GM12872 (cell line): ENCODE results near the gene NOTCH2.
A peak's percentile ranks its signal among the peaks of the same experiment; 100 is the strongest.

ENCODE experiments used
- CTCF ChIP-seq: IDR thresholded peaks from 3 replicates; pipeline ENCODE4 v1.5.1; 2011; ENCODE audit warnings: low read depth, mild to moderate bottlenecking, low read length, moderate library complexity; ENCODE audit not compliant: insufficient read depth

NOTCH2 gene

GRCh38 chr1:119873135-119874015, 196.1 kb downstream of the NOTCH2 start:
- TF ChIP-seq CTCF, result no peak

- TF ChIP-seq CTCF, result no peak
Observed at GRCh38 chr1:119871881-119872280, 197.6 kb downstream of the NOTCH2 start.

- peak; percentile 95 for TF ChIP-seq CTCF
Observed at GRCh38 chr1:119870917-119871596, 198.4 kb downstream of the NOTCH2 start.

GRCh38 chr1:119869995-119870394, 199.5 kb downstream of the NOTCH2 start:
- no peak for TF ChIP-seq CTCF

GRCh38 chr1:119868176-119868575, 201.3 kb downstream of the NOTCH2 start:
- no peak for TF ChIP-seq CTCF

GRCh38 chr1:119866451-119866850, 203.0 kb downstream of the NOTCH2 start:
- no peak for TF ChIP-seq CTCF

- TF ChIP-seq CTCF, result no peak
Observed at GRCh38 chr1:119865627-119866026, 203.8 kb downstream of the NOTCH2 start.
